ENCODE measurements around the gene PDE9A.

Gene PDE9A

DNA sequence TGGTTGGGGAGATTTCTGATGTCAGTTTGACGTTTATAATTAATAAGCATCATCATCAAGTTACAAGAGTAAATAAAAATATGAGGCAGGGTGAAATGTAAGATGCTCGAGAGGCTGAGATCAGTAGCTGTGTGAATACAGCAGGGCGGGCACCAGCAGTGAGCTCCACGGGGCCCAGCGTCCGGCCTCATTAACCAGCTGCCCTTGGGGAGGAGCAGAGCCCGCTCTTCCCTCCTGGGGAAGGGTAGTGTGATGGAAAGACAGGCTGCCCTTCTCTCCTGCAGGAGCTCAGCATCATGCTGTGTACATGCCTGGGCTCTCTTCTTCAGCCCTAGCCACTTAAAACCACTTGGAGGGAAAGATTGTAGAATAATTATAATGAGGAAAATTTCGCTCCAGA lies 23.4 kb downstream of the PDE9A start:
- H3K4me3 ChIP-seq (ENCODE audit: low read depth, low read length) = no peak overlapping the region
- TF ChIP-seq CTCF (IDR thresholded peaks at IDR 0.05; ENCODE audit: low read depth, low read length) = no peak

GRCh38 chr21:42677339-42678321 lies 24.2 kb downstream of the PDE9A start:
- no peak overlapping the region for H3K4me3 ChIP-seq (ENCODE audit: low read depth, low read length)
- no peak for TF ChIP-seq CTCF (IDR thresholded peaks at IDR 0.05; ENCODE audit: low read depth, low read length)

- no peak overlapping the region for H3K4me3 ChIP-seq (ENCODE audit: low read depth, low read length)
- no peak for TF ChIP-seq CTCF (IDR thresholded peaks at IDR 0.05; ENCODE audit: low read depth, low read length)
Observed at GRCh38 chr21:42678618-42679295, 25.3 kb downstream of the PDE9A start.

DNA sequence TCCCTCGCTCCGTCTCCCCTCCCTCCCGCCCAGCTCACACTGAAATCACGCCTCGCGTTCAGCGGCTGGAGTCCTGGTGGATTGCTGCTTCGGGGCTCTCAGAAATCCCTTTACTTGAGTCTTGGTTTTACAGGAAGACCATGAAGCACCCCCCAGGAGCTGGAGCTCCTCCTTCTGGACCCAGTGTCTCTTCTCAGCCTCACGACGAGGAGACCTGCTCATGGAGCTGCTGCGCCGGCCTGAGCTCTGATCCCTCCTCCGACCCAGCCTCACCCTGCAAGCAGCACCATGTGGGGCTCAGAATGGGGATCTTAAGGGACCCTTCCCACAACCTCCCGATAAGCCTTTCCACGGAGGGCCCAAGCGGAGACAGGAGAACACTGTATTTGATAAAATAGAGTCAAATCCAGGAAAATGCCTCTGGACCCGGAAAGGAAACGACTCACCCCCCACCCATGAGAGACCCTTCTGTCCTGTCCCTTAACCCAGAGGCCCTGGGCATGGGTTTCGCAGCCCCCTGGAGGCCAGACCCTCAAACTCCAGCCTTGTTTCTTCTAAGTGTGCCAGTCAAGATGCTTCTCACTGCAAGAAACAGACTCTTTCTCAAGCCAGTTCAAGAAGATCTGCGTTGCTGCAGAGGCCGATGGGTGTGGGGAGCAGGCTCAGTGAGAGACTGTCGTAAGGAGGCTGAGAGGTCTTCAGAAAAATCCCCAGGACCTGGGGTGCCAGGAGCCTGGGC lies 26.1 kb downstream of the PDE9A start:
- no peak overlapping the region for H3K4me3 ChIP-seq (ENCODE audit: low read depth, low read length)
- TF ChIP-seq CTCF (IDR thresholded peaks at IDR 0.05; ENCODE audit: low read depth, low read length) = no peak

DNA sequence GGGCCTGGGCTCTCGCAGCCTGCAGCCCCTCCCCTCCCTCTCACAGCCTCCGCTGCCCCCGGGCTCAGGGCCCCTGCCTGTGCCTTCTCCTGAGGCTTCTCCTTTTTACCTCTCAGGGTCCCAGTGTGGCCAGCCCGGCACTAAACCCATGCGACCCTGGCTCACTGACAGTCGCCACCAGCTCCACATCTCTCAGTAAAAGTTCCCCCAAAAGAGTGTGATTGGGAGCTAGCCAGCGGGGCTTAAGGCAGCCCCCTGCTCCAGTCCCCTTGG lies 26.6 kb downstream of the PDE9A start:
- no peak for TF ChIP-seq CTCF (IDR thresholded peaks at IDR 0.05; ENCODE audit: low read depth, low read length)

DNA sequence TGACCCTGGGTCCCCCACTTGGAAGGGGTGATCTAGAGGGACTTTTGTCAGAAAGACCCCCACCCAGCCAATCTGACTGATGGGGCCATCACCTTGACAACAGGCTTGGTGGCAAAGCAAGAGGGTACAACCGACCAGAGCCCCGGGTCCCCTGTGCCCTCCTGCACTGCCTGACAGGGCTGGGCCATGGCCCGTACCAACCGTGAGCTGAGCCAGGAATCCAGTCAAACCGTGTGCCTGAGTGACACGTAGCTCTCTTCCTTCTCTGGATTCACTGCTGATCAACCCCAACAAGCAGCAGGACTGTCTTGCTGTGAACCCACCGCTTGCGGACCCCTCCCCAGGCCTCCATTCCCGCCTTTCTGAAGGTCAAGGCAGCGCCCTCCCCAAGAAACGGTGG lies 27.0 kb downstream of the PDE9A start:
- H3K4me3 ChIP-seq (ENCODE audit: low read depth, low read length) = no peak overlapping the region
- no peak for TF ChIP-seq CTCF (IDR thresholded peaks at IDR 0.05; ENCODE audit: low read depth, low read length)

More for the DNA sequence above, 26.6 kb downstream of the PDE9A start:
- no peak overlapping the region for H3K4me3 ChIP-seq (ENCODE audit: low read depth, low read length)
